ENCODE data around the gene SCNN1B.
"Not testable (repeated sequence)": the region's sequence is repeated elsewhere in the genome, so short reads cannot be mapped to it uniquely, and the experiment has no call there.

Gene SCNN1B

DNA sequence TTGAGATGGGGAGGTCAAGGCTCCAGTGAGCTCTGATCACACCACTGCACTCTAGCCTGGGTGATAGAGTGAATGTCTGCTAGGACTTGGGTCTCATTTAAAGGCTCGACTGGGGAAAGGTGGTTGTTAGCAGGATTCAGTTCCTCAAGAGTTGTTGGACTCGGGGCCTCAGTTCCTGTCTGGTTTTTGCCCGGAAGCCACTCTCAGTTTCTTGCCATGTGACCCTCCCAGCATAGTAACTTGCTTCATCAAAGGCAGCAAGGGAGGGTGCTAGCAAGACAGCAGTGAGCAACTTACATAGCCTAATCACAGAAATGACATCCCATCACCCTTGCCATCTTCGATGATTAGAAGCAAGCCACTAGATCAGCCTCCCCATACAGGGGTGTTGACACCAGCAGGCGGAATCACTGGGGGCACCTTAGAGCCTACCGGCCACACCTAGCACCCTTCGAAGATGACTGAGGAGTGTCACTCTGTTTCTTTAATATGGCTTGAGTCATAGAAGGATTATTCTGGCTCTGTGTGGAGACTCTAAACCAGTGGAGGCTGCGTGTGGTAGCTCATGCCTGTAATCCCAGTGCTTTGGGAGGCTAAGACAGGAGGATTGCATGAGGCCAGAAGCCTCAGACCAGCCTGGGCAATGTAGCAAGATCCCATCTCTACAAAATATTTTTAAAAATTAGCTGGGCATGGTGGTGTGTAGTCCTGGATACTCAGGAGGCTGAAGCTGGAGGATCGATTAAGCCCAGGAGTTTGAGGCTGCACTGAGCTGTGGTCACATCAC lies 13.2 kb upstream of the SCNN1B start:
- DNase-seq, result no peak

GRCh38 chr16:23290189-23291062 lies 11.7 kb upstream of the SCNN1B start:
- no peak for DNase-seq

GRCh38 chr16:23293016-23293415 lies 9.1 kb upstream of the SCNN1B start:
- DNase-seq, result no peak

GRCh38 chr16:23294260-23294659 lies 7.8 kb upstream of the SCNN1B start:
- DNase-seq, result no peak

- no peak for DNase-seq
Observed at GRCh38 chr16:23296994-23297393, 5.1 kb upstream of the SCNN1B start.

- DNase-seq, result no peak
Observed at GRCh38 chr16:23298290-23298915, 3.7 kb upstream of the SCNN1B start.

DNA sequence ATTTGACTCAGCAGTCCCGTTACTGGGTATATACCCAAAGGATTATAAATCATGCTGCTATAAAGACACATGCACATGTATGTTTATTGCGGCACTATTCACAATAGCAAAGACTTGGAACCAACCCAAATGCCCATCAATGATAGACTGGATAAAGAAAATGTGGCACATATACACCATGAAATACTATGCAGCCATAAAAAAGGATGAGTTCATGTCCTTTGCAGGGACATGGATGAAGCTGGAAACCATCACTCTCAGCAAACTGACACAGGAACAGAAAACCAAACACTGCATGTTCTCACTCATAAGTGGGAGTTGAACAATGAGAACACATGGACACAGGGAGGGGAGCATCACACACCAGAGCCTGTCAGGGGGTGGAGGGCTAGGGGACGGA lies 2.3 kb upstream of the SCNN1B start:
- DNase-seq, result not testable (repeated sequence)

GRCh38 chr16:23301251-23302044 lies 654 bp upstream of the SCNN1B start:
- DNase-seq, result no peak

- no peak for DNase-seq
Observed at GRCh38 chr16:23303685-23304084, 1.6 kb downstream of the SCNN1B start.

DNA sequence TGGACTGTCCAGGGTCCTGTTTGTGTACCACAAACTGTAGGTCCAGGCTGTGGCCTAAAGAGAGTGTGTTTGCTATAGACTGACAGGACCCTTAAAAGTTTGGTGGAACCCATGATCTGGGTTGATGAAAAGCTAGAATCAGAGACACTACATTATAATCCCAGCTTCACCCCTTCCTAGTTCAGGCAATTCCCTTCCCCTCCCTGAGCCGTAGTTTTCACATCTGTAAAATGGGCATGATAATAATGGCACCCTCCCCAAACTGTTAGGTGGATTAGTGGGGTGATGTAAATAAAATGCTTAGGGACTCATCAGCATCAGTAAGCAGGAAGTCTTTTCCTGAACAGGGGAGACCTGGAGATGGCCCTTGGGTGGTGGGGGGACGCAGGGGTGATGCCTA lies 2.5 kb downstream of the SCNN1B start:
- no peak for DNase-seq

DNA sequence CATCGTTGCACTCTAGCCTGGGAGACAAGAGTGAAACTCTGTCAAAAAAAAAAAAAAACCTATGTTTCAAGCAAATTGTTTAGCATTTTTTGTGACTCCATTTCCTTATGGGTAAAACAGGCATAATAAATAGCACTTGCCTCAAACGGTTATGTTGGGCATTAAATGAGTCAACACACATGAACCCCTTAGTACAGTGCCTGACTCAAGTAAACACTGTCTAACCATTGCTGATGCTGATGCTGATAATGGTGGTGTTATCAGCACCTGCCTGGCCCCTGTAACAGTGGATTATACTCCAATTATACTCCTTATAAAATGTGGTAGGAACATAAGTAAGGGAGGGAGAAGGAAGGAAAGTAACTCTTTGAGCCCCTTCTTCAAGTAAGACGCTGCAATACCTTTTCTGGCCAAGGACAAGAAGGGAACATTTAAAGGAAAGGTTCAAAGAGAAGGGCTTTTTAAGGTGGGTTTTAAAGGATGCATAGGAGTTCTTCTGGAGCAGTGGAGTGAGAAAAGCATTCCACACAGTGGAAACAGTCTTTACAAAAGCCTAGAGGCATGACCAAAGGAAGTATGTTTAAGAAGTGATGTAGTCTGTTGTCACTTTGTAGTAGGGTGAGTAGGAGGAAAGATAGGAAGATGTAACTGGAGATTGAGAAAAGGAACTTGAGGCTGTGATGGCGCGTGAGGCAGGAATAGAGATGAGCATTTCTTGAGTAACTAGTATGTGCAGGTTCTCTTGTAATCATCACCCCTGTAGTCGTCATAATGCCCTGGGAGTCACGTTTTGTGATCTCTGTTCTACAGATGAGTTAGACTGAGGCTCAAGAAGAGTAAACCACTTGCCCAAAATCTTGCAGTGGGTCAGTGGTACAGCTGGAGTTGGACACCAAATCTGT lies 4.3 kb downstream of the SCNN1B start:
- no peak for DNase-seq

GRCh38 chr16:23310217-23310616 lies 8.1 kb downstream of the SCNN1B start:
- no peak for DNase-seq

GRCh38 chr16:23310744-23311143 lies 8.6 kb downstream of the SCNN1B start:
- DNase-seq, result no peak

- DNase-seq, result no peak
Observed at GRCh38 chr16:23316232-23316631, 14.1 kb downstream of the SCNN1B start.

DNA sequence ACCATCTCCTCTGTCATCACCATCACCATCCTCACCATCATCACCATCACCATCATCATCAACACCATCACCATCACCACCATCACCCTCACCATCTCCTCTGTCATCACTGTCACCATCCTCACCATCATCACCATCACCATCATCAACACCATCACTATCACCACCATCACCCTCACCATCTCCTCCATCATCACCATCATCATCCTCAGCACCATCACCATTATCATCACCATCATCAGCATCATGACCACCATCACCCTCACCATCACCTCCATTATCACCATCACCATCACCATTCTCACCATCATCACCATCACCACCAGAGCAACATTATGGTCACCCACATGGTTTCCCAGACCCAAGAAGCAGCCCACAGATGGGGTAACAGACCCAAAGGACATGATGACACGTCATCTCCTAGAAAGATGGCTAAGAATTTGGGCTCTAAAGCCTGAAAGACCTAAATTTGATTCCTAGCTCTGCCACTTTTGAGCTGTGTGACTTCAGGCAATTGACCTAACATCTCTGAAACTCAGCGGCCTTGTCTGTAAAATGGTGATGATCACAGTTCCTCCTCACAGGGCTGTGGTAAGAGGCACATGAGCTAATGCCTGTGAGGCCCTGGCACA lies 14.6 kb downstream of the SCNN1B start:
- no peak for DNase-seq

DNA sequence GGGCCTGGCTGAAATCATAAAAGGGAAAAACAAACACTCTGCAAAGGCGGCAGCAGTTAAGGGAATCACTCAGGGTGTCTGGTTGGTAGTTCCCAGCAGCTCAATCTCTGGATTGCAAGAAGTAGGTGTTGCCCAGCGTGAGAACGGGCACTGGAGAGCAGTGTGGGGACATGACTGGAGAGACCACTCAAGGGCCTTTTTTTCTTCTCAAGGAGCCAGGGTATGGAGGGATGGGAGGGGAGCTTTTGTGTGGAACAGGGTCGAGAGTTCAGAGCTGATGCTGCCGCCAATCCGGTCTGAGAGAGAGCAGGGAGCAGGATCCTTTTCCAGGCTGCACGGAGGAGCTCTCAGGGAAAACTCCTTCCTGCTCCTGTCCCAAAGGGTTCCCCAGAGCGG lies 15.2 kb downstream of the SCNN1B start:
- DNase-seq, result no peak

- no peak for DNase-seq
Observed at GRCh38 chr16:23317751-23318150, 15.6 kb downstream of the SCNN1B start.

- DNase-seq, result no peak
Observed at GRCh38 chr16:23318639-23319038, 16.5 kb downstream of the SCNN1B start.

DNA sequence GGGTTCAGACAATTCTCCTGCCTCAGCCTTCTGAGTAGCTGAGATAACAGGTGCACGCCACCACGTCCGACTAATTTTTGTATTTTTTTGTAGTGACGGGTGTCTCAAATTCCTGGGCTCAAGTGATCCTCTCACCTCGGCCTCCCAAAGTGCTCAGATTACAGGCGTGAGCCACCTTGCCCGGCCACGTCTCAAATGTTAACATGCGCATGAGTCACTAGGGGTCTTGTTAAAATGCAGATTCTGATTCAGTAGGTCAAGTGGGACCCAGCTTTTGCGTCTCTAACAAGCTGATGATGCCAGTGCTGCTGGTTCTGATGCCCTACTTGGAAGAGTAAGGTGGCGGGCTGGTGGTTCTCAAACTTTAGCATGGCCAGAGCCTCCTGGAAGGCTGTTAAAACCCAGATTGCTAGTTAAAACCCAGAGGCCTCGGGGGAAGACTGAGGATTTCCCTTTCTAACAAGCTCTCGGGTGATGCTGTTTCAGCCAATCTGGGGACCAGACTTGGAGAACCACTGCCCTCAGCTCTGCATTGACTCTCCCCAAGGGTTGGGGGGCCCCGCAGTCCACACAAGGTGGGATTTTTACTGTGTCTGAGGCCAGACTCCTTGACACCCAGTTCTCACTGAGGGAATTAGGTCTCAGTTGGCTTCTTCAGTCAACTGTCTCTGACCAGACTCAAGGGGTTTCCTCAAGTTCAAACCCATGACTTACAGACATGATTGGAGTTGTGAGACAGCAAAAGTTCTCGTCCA lies 17.9 kb downstream of the SCNN1B start:
- no peak for DNase-seq

- no peak for DNase-seq
Observed at GRCh38 chr16:23320693-23321092, 18.6 kb downstream of the SCNN1B start.

Measured in stimulated activated naive CD4-positive, alpha-beta T cell treated with Interleukin-2 at 50 U/mL for 16 hours (primary cell).